ENCODE data around the gene CRYBA4.

DNA sequence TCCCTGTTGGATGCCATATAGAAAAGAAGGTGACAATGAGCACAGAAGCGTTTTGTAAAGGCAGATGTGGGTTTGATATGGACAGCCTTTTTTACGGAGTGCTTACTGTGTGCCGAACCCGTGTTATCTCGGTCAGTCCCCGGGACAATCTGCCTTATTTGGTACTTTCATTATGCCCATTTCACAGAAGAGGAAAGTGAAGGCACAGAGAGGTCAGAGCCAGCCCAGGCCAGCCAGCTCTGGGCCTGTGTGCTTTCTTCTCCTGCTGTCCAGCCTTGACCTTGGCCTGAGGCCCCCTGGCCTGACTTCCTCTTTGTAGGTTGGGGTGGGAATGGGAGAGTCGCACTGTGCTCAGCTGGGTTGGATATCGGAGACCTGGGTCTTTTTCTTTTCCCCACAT lies 3.3 kb upstream of the CRYBA4 start:
- TF ChIP-seq, protein P1, sequence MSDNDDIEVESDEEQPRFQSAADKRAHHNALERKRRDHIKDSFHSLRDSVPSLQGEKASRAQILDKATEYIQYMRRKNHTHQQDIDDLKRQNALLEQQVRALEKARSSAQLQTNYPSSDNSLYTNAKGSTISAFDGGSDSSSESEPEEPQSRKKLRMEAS (IDR thresholded peaks at IDR 0.05), result no peak
- TF ChIP-seq, protein P2, sequence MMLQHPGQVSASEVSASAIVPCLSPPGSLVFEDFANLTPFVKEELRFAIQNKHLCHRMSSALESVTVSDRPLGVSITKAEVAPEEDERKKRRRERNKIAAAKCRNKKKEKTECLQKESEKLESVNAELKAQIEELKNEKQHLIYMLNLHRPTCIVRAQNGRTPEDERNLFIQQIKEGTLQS (IDR thresholded peaks at IDR 0.05), result no peak
- TF ChIP-seq SP1 (IDR thresholded peaks at IDR 0.05) (no peak), YY1 (IDR thresholded peaks at IDR 0.05) (no peak), REST (IDR thresholded peaks at IDR 0.05) (no peak), GABPA (IDR thresholded peaks at IDR 0.05 in 1 of 2, conservative IDR thresholded peaks at IDR 0.05 in 1 of 2) (no peak), EGR1 (IDR thresholded peaks at IDR 0.05; ENCODE audit: low read depth in 2 of 2) (no peak)
- TF ChIP-seq, protein P3, sequence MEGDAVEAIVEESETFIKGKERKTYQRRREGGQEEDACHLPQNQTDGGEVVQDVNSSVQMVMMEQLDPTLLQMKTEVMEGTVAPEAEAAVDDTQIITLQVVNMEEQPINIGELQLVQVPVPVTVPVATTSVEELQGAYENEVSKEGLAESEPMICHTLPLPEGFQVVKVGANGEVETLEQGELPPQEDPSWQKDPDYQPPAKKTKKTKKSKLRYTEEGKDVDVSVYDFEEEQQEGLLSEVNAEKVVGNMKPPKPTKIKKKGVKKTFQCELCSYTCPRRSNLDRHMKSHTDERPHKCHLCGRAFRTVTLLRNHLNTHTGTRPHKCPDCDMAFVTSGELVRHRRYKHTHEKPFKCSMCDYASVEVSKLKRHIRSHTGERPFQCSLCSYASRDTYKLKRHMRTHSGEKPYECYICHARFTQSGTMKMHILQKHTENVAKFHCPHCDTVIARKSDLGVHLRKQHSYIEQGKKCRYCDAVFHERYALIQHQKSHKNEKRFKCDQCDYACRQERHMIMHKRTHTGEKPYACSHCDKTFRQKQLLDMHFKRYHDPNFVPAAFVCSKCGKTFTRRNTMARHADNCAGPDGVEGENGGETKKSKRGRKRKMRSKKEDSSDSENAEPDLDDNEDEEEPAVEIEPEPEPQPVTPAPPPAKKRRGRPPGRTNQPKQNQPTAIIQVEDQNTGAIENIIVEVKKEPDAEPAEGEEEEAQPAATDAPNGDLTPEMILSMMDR (IDR thresholded peaks at IDR 0.05; ENCODE audit: low read depth, low read length, missing input control), result no peak

All from liver (tissue), 3 donors.